ENCODE results near the gene U2AF1L4.

The U2AF1L4 gene

GRCh38 chr19:35751839-35752745, 6.9 kb upstream of the U2AF1L4 start:
- Histone ChIP-seq H3K36me3 (replicated peaks; ENCODE audit: low read depth, low read length) (no peaks in the 10 kb centered on the region), H3K27me3 (ENCODE audit: low read depth, low read length) (no peaks in the 10 kb centered on the region), H3K4me3 (ENCODE audit: low read length) (no peak overlapping the region), H4K20me1 (ENCODE audit: insufficient read depth, low read length) (no peaks in the 10 kb centered on the region), H3K4me1 (ENCODE audit: low read length) (peaks cover 12% of the 10 kb centered on the region), H3K27ac (ENCODE audit: low read length) (no peak overlapping the region), H3K79me2 (ENCODE audit: low read length) (0 out of 2 replicates have a peak, but pooled peaks cover 2% of the 10 kb centered on the region), H3K4me2 (ENCODE audit: low read length) (no peak overlapping the region), H2AFZ (ENCODE audit: low read depth, low read length) (no peak overlapping the region), H3K9me3 (ENCODE audit: insufficient read depth, low read length) (no peaks in the 10 kb centered on the region), H3K9ac (ENCODE audit: low read length) (no peak overlapping the region)
- TF ChIP-seq EZH2phosphoT487 (IDR thresholded peaks at IDR 0.05; ENCODE audit: low read depth) = no peak
- TF ChIP-seq, protein P1, sequence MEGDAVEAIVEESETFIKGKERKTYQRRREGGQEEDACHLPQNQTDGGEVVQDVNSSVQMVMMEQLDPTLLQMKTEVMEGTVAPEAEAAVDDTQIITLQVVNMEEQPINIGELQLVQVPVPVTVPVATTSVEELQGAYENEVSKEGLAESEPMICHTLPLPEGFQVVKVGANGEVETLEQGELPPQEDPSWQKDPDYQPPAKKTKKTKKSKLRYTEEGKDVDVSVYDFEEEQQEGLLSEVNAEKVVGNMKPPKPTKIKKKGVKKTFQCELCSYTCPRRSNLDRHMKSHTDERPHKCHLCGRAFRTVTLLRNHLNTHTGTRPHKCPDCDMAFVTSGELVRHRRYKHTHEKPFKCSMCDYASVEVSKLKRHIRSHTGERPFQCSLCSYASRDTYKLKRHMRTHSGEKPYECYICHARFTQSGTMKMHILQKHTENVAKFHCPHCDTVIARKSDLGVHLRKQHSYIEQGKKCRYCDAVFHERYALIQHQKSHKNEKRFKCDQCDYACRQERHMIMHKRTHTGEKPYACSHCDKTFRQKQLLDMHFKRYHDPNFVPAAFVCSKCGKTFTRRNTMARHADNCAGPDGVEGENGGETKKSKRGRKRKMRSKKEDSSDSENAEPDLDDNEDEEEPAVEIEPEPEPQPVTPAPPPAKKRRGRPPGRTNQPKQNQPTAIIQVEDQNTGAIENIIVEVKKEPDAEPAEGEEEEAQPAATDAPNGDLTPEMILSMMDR (IDR thresholded peaks at IDR 0.05; ENCODE audit: low read depth, low read length) = no peak

GRCh38 chr19:35750167-35750566, 4.9 kb upstream of the U2AF1L4 start:
- H3K4me1 ChIP-seq (ENCODE audit: low read length) = peaks cover 14% of the 10 kb centered on the region
- H2AFZ ChIP-seq (ENCODE audit: low read depth, low read length) = no peak overlapping the region
- H3K9ac ChIP-seq (ENCODE audit: low read length) = no peak overlapping the region
- no peak overlapping the region for H3K27ac ChIP-seq (ENCODE audit: low read length)
- TF ChIP-seq EZH2phosphoT487 (IDR thresholded peaks at IDR 0.05; ENCODE audit: low read depth) = no peak
- TF ChIP-seq, protein P1 (IDR thresholded peaks at IDR 0.05; ENCODE audit: low read depth, low read length) = no peak
- no peak overlapping the region for H3K4me3 ChIP-seq (ENCODE audit: low read length)
- H4K20me1 ChIP-seq (ENCODE audit: insufficient read depth, low read length) = no peaks in the 10 kb centered on the region
- peaks cover 13% of the 10 kb centered on the region for H3K79me2 ChIP-seq (ENCODE audit: low read length)
- H3K4me2 ChIP-seq (ENCODE audit: low read length) = no peak overlapping the region
- no peaks in the 10 kb centered on the region for H3K36me3 ChIP-seq (replicated peaks; ENCODE audit: low read depth, low read length)
- H3K27me3 ChIP-seq (ENCODE audit: low read depth, low read length) = no peaks in the 10 kb centered on the region
- no peaks in the 10 kb centered on the region for H3K9me3 ChIP-seq (ENCODE audit: insufficient read depth, low read length)

DNA sequence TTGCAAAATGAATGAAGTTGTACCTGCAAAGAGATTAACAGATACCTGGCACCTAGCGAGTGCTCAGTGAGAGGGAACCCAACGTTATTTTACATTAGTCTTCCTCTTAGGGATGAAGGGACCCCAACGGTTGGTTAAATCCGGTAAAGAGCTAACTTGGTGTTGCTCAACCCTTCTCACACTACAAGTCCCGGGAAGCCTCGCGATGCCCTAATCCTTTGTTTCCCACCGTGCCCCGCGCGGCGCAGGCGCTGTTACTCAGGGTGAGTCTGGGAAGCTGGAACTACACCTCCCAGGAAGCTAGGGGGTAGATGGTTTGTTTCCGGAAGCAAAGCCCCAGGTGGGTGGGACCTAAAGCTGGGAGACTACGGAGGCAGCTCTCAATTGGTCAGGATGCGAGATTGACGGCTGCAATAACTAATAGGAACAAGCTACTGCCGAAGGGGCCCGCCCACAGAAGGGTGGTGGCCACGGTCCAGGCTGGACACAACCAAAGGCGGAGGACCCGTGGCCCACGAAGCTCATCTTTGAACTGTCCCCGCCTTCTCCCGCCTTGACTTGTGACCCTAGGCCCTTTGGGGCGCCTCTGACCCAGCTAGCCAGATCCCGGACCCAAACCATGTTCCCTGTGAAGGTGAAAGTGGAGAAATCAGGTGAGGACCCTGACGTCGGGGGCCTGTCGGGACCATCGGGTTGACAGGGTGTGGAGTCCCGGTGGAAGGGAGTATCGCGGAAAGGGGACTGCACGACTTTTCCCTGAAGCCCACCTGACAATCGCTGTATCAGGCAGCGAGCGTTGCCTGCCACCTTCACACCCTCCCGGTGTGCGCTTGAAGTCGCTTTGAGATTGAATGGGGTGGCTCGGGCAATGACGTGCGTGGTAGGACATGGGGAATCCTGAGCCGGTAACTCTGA, 3.1 kb upstream of the U2AF1L4 start, which contains the start of gene LIN37:
TSS of gene LIN37 (plus strand) at position 471 of the 915 bp plus-strand sequence. CDS start at position 620, 149 bp downstream.
- H3K36me3 ChIP-seq (replicated peaks; ENCODE audit: low read depth, low read length) = no peaks in the 10 kb centered on the region
- peak within 1 kb of the TSS; percentile 22 for H3K27ac ChIP-seq (ENCODE audit: low read length)
- H3K4me2 ChIP-seq (ENCODE audit: low read length) = peak within 1 kb of the TSS; percentile 83
- peak within 1 kb of the TSS; percentile 80 for H2AFZ ChIP-seq (ENCODE audit: low read depth, low read length)
- H3K9me3 ChIP-seq (ENCODE audit: insufficient read depth, low read length) = no peaks in the 10 kb centered on the region
- no peak for TF ChIP-seq EZH2phosphoT487 (IDR thresholded peaks at IDR 0.05; ENCODE audit: low read depth)
- TF ChIP-seq, protein P1 (IDR thresholded peaks at IDR 0.05; ENCODE audit: low read depth, low read length) = no peak
- peak within 1 kb of the TSS; percentile 92 for H3K4me3 ChIP-seq (ENCODE audit: low read length)
- peaks cover 23% of the 10 kb centered on the region for H3K4me1 ChIP-seq (ENCODE audit: low read length)
- no peaks in the 10 kb centered on the region for H3K27me3 ChIP-seq (ENCODE audit: low read depth, low read length)
- H4K20me1 ChIP-seq (ENCODE audit: insufficient read depth, low read length) = no peaks in the 10 kb centered on the region
- peaks cover 13% of the 10 kb centered on the region for H3K79me2 ChIP-seq (ENCODE audit: low read length)
- H3K9ac ChIP-seq (ENCODE audit: low read length) = peak within 1 kb of the TSS; percentile 81

All from OCI-LY3 (cell line).